Measurements from ENCODE around the gene WFDC1.

DNA sequence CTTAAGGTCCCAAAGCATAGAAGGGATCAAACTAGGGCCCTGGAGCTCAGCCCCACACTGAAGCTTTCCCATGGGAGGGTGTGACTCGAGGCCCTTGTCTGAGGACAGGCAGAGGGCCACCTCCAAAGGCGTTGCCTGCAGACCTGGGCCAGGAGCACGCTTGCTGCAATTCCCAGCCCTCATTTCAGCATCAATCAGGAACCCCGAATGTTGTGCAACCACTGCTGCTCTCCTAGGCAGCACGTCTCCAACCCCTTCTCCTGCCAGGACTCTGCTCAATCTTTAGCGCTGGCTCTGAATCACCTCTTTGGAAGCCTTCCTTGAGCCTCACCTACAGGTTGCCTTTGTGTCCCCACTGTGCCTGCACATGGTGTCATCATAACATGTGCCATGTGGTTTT lies 59.6 kb downstream of the WFDC1 start:
- TF ChIP-seq, protein P1, sequence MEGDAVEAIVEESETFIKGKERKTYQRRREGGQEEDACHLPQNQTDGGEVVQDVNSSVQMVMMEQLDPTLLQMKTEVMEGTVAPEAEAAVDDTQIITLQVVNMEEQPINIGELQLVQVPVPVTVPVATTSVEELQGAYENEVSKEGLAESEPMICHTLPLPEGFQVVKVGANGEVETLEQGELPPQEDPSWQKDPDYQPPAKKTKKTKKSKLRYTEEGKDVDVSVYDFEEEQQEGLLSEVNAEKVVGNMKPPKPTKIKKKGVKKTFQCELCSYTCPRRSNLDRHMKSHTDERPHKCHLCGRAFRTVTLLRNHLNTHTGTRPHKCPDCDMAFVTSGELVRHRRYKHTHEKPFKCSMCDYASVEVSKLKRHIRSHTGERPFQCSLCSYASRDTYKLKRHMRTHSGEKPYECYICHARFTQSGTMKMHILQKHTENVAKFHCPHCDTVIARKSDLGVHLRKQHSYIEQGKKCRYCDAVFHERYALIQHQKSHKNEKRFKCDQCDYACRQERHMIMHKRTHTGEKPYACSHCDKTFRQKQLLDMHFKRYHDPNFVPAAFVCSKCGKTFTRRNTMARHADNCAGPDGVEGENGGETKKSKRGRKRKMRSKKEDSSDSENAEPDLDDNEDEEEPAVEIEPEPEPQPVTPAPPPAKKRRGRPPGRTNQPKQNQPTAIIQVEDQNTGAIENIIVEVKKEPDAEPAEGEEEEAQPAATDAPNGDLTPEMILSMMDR (IDR thresholded peaks at IDR 0.05) = no peak
- no peak for TF ChIP-seq EZH2 (IDR thresholded peaks at IDR 0.05)

All from neural progenitor cell (in vitro differentiated cells).